Nephron (organoid): Measurements from ENCODE around the gene AMBRA1.
A peak's percentile ranks its signal among the peaks of the same experiment; 100 is the strongest.

Experiments used
- H3K27ac Mint-ChIP-seq, 3 experiments: 2 replicates each; pipeline ENCODE4 v1.8.0; 2020; ENCODE audit warnings: mixed read lengths in 3 of 3, mild to moderate bottlenecking in 2 of 3, moderate library complexity in 1 of 3
- H3K27me3 Mint-ChIP-seq: 2 replicates; pipeline ENCODE4 v1.8.0; 2021; ENCODE audit warnings: low read depth, mild to moderate bottlenecking, moderate library complexity, mixed read lengths
- H3K36me3 Mint-ChIP-seq: 2 replicates; pipeline ENCODE4 v1.8.0; 2020; ENCODE audit warnings: low read depth, mixed read lengths
- H3K4me1 Mint-ChIP-seq: 2 replicates; pipeline ENCODE4 v1.8.0; 2020; ENCODE audit warnings: mixed read lengths
- H3K4me3 Mint-ChIP-seq, 3 experiments: 2 replicates each; pipeline ENCODE4 v1.8.0; 2020; ENCODE audit warnings: mild to moderate bottlenecking in 3 of 3, mixed read lengths in 3 of 3, moderate library complexity in 2 of 3
- H3K9me3 Mint-ChIP-seq: 2 replicates; pipeline ENCODE4 v1.8.0; 2020; ENCODE audit warnings: mixed read lengths
- CTCF ChIP-seq, 3 experiments: fragments of 200-600 bp; sonication (generic); IDR thresholded peaks; one replicate each; pipeline ENCODE4 v1.5.0; 2021; ENCODE audit warnings: antibody characterized with exemption in 3 of 3; ENCODE audit not compliant: unreplicated experiment in 3 of 3

Gene AMBRA1

DNA sequence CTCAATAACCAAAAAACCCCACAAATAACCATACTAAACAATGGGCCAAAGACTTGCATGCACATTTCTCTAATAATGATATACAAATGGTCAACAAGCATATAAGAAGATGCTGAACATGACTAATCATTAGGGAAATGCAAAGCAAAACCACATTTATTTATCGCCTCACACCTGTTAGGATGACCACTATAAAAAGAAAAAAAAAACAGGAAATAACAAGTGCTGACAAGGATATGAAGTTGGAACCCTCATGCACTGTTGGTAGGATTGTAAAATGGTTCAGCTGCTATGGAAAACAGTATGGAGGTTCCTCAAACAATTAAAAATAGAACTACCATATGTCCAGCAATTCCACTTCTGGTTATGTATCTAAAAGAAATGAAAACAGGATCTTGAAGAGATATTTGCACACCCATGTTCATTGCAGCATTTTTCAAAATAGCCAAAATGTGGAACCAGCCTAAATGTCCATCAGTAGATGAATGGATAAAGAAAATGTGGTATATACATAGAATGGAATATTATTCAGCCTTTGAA lies 66.2 kb downstream of the AMBRA1 start:
- no peak for TF ChIP-seq CTCF (IDR thresholded peaks at IDR 0.05; ENCODE audit: unreplicated experiment in 3 of 3)
- peaks cover 31% of the 10 kb centered on the region for H3K4me1 Mint-ChIP-seq
- no peak overlapping the region for H3K27ac Mint-ChIP-seq
- H3K36me3 Mint-ChIP-seq = peaks cover 10% of the 10 kb centered on the region
- H3K27me3 Mint-ChIP-seq = no peaks in the 10 kb centered on the region
- H3K9me3 Mint-ChIP-seq = no peaks in the 10 kb centered on the region
- no peak overlapping the region for H3K4me3 Mint-ChIP-seq

- Mint-ChIP-seq H3K9me3 (no peaks in the 10 kb centered on the region), H3K4me1 (peaks cover 42% of the 10 kb centered on the region), H3K27ac (no peak overlapping the region), H3K27me3 (no peaks in the 10 kb centered on the region), H3K36me3 (peaks cover 10% of the 10 kb centered on the region), H3K4me3 (no peak overlapping the region)
- no peak for TF ChIP-seq CTCF (IDR thresholded peaks at IDR 0.05; ENCODE audit: unreplicated experiment in 3 of 3)
These were observed 67.3 kb downstream of the AMBRA1 start for GRCh38 chr11:46526216-46527215.

DNA sequence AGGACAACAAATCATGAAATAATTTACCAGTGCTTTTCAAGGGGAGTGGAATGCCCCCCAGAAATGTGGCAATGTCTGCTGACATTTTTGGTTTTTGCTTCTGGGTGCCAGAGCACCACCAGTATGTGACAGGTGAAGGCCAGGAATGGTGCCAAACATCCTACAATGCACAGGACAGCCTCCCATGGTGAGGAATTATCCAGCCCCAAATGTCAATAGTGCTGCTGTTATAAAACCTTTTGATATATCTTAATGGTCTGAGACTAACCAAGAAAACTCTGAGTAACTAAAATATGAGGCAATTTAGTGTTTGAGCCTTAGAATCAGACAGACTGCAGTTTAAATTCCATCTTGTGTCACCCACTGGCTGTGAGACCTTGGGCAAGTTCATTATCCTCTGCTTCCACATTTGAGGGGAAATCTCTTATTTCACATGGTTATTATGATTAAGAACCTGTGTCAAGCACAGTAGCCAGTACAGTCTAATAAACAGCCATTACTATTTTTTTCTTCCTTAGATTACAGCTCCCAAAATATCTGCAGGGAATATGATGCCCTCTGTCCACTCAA lies 69.5 kb downstream of the AMBRA1 start:
- H3K27ac Mint-ChIP-seq = no peak overlapping the region
- H3K4me1 Mint-ChIP-seq = peaks cover 58% of the 10 kb centered on the region
- TF ChIP-seq CTCF (IDR thresholded peaks at IDR 0.05; ENCODE audit: unreplicated experiment in 3 of 3) = no peak
- H3K9me3 Mint-ChIP-seq = no peaks in the 10 kb centered on the region
- H3K4me3 Mint-ChIP-seq = no peak overlapping the region
- H3K27me3 Mint-ChIP-seq = no peaks in the 10 kb centered on the region
- no peaks in the 10 kb centered on the region for H3K36me3 Mint-ChIP-seq

DNA sequence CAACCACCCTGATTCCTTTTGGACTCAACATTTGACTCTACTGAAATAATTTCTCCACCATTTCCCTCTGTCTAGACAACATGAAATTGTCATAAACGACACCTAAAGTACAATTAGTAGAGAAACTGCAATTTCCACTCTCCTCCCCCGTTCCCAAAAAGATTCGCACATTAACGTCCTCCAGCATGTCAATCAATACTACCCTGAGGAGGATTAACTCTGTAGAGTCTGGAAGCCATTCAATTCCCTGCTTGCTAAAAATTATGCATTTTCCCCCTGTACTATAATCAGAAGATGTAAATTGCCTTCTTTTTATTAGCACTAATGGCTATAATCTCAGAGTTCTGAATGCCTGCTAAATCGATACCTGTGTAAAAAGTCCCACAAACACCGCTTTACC lies 70.5 kb downstream of the AMBRA1 start:
- peak overlapping the region in 2 of 3 experiments; percentile 50 to 59 for H3K27ac Mint-ChIP-seq
- TF ChIP-seq CTCF (IDR thresholded peaks at IDR 0.05; ENCODE audit: unreplicated experiment in 3 of 3) = no peak
- no peaks in the 10 kb centered on the region for H3K27me3 Mint-ChIP-seq
- no peaks in the 10 kb centered on the region for H3K9me3 Mint-ChIP-seq
- no peaks in the 10 kb centered on the region for H3K36me3 Mint-ChIP-seq
- H3K4me3 Mint-ChIP-seq = no peak overlapping the region
- peaks cover 62% of the 10 kb centered on the region for H3K4me1 Mint-ChIP-seq

DNA sequence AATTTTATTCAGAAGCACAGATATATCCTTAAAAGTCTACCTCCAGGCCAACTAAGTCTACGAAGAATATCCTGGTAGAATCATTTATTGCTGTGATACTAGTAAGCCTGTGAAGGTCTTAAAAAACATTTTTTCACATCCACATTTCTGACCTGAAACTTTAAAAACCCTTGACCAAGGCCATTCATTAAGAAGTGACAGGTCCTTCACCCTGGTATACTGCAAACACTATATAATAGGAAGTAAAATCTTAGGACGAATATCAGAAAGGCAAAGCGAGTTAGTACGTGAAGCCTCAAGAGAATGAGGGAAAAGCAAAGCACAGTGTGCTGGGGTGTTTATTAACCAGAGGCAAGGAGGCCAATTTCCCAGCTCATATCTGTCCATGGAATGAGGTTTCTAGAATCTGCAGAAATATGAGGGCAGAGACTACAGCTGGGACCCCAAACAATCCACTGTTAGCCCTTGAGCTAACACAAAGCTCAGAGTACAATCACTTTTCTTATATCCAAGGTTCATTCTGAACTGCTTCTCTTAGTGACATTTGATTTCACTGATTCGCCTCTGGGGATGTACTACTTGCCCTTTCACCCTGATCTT lies 71.0 kb downstream of the AMBRA1 start:
- H3K36me3 Mint-ChIP-seq = no peaks in the 10 kb centered on the region
- H3K9me3 Mint-ChIP-seq = no peaks in the 10 kb centered on the region
- H3K4me1 Mint-ChIP-seq = peaks cover 61% of the 10 kb centered on the region
- H3K27ac Mint-ChIP-seq = peak overlapping the region; percentile 23 to 59 (median 50)
- no peak overlapping the region for H3K4me3 Mint-ChIP-seq
- TF ChIP-seq CTCF (IDR thresholded peaks at IDR 0.05; ENCODE audit: unreplicated experiment in 3 of 3) = no peak
- H3K27me3 Mint-ChIP-seq = no peaks in the 10 kb centered on the region
